Nephron (organoid): ENCODE measurements around the gene TMEM179.

ENCODE experiments used
- H3K27ac Mint-ChIP-seq, 3 experiments: 2 replicates each; pipeline ENCODE4 v1.8.0; 2020; ENCODE audit warnings: mixed read lengths in 3 of 3, mild to moderate bottlenecking in 2 of 3, moderate library complexity in 1 of 3
- H3K27me3 Mint-ChIP-seq: 2 replicates; pipeline ENCODE4 v1.8.0; 2021; ENCODE audit warnings: low read depth, mild to moderate bottlenecking, moderate library complexity, mixed read lengths
- H3K36me3 Mint-ChIP-seq: 2 replicates; pipeline ENCODE4 v1.8.0; 2020; ENCODE audit warnings: low read depth, mixed read lengths
- H3K4me1 Mint-ChIP-seq: 2 replicates; pipeline ENCODE4 v1.8.0; 2020; ENCODE audit warnings: mixed read lengths
- H3K4me3 Mint-ChIP-seq, 3 experiments: 2 replicates each; pipeline ENCODE4 v1.8.0; 2020; ENCODE audit warnings: mild to moderate bottlenecking in 3 of 3, mixed read lengths in 3 of 3, moderate library complexity in 2 of 3
- H3K9me3 Mint-ChIP-seq: 2 replicates; pipeline ENCODE4 v1.8.0; 2020; ENCODE audit warnings: mixed read lengths
- TF ChIP-seq, protein P1 (sequence below), 3 experiments: fragments of 200-600 bp; sonication (generic); IDR thresholded peaks; one replicate each; pipeline ENCODE4 v1.5.0; 2021; ENCODE audit warnings: antibody characterized with exemption in 3 of 3; ENCODE audit not compliant: unreplicated experiment in 3 of 3

Gene TMEM179

DNA sequence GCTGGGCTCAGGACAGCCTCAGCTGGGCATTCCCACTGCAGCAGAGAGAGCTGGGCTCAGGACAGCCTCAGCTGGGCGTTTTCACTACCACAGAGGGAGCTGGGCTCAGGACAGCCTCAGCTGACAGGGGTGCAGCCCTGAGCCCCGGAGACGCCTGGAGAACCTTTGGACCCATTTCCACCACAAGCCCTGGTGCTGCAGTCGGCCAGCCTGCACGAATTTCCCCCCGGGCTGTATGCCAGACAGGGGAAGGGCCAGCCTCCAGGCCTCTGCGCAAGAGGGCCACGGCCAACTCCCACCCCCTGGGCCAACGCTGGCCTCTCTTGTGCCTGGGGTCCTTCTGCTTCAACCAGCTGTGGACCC, 27.6 kb downstream of the TMEM179 start:
- Mint-ChIP-seq H3K27ac (peak overlapping the region; percentile 73 to 87 (median 74)), H3K4me1 (peaks cover 52% of the 10 kb centered on the region), H3K27me3 (peaks cover 21% of the 10 kb centered on the region), H3K4me3 (no peak overlapping the region), H3K9me3 (no peaks in the 10 kb centered on the region), H3K36me3 (no peaks in the 10 kb centered on the region)
- TF ChIP-seq, protein P1, sequence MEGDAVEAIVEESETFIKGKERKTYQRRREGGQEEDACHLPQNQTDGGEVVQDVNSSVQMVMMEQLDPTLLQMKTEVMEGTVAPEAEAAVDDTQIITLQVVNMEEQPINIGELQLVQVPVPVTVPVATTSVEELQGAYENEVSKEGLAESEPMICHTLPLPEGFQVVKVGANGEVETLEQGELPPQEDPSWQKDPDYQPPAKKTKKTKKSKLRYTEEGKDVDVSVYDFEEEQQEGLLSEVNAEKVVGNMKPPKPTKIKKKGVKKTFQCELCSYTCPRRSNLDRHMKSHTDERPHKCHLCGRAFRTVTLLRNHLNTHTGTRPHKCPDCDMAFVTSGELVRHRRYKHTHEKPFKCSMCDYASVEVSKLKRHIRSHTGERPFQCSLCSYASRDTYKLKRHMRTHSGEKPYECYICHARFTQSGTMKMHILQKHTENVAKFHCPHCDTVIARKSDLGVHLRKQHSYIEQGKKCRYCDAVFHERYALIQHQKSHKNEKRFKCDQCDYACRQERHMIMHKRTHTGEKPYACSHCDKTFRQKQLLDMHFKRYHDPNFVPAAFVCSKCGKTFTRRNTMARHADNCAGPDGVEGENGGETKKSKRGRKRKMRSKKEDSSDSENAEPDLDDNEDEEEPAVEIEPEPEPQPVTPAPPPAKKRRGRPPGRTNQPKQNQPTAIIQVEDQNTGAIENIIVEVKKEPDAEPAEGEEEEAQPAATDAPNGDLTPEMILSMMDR (IDR thresholded peaks at IDR 0.05; ENCODE audit: unreplicated experiment in 3 of 3), result no peak

DNA sequence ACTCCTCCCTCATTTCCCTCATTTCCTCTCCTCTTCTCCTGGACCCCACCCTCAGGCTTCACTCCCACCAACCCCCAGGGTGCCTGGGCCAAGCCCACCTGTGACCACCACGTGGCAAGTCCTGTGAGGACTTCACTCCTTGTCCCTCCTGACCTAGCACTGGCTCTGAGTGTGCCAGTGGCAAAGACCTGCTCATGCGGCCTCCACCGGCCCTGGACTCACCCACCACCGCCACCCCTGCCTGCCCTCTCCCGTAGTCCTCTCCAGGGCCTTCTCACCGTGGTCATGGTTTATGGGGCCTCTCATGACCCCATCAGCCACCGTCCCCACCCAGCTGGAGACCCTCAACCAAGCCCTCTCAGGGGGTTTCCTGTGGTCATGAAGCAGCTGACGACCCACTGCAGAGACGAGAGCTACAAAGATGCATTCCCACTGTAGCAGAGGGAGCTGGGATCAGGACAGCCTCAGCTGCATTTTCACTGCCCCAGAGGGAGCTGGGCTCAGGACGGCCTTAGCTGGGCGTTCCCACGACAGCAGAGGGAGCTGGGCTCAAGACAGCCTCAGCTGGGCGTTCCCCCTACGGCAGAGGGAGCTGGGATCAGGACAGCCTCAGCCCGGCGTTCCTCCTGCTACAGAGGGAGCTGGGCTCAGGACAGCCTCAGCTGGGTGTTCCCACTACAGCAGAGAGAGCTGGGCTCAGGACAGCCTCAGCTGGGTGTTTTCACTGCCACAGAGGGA, 28.2 kb downstream of the TMEM179 start:
- Mint-ChIP-seq H3K9me3 (no peaks in the 10 kb centered on the region), H3K36me3 (no peaks in the 10 kb centered on the region), H3K4me1 (peaks cover 50% of the 10 kb centered on the region), H3K4me3 (peak overlapping the region in 2 of 3 experiments; percentile 5 to 16), H3K27me3 (peaks cover 21% of the 10 kb centered on the region), H3K27ac (peak overlapping the region; percentile 73 to 87 (median 74))
- TF ChIP-seq, protein P1 (IDR thresholded peaks at IDR 0.05; ENCODE audit: unreplicated experiment in 3 of 3), result no peak

DNA sequence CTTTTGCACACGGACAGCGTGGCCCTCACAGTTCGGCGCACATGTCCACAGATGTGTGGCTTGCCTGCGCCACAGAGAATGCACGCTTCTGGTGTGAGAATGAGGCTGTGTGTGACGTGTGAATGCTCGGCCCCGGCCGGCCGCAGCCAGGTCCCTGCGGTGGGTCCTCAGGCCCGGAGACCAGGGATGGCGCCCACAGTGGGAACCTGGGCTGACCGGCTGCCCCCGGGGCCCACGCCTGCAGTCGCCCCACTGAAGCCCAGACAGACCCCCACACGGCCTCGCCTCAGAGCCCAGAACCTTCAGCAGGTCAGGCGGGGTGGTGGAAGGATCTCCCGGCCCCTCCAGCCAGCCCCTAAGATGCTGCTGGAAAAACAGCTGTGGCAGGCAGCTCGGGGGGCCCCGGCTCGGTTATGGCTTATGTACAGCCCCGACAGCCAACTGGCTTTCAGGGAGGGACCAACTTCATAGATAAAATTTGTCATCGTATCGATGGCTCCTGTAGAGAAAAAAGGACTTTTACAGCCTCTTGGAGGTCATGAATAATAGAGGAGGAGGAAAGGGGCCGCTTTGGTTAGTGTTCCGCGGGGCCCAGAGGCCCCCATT, 29.5 kb downstream of the TMEM179 start:
- TF ChIP-seq, protein P1 (IDR thresholded peaks at IDR 0.05; ENCODE audit: unreplicated experiment in 3 of 3), result no peak
- Mint-ChIP-seq H3K4me3 (no peak overlapping the region), H3K9me3 (no peaks in the 10 kb centered on the region), H3K27me3 (peaks cover 25% of the 10 kb centered on the region), H3K36me3 (no peaks in the 10 kb centered on the region), H3K27ac (peak overlapping the region; percentile 65 to 87 (median 82)), H3K4me1 (peaks cover 44% of the 10 kb centered on the region)

DNA sequence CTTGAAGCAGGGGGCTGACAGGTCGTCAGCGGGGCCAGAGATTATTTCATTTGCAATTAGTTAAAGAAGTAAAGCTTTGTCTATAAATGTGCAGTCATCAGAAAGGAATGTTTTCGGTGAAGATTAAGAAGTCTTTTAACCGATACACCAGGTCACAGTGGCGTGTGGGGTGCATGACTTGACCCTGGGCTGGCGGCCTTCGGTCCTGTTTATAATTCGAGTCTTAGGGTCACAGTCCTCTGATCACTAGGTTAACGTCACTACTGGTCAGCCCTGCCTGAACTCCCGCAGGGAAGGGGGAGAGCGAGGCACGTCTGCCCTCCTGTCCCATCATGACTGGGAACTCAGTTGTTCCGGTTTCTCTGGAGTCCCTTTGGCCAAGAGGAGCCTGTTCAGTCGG, 30.0 kb downstream of the TMEM179 start:
- H3K4me1 Mint-ChIP-seq, result peaks cover 41% of the 10 kb centered on the region
- H3K27ac Mint-ChIP-seq, result peak overlapping the region; percentile 82 to 98 (median 95)
- no peaks in the 10 kb centered on the region for H3K36me3 Mint-ChIP-seq
- H3K27me3 Mint-ChIP-seq, result peaks cover 25% of the 10 kb centered on the region
- TF ChIP-seq, protein P1 (IDR thresholded peaks at IDR 0.05; ENCODE audit: unreplicated experiment in 3 of 3), result no peak
- no peaks in the 10 kb centered on the region for H3K9me3 Mint-ChIP-seq
- peak overlapping the region in 2 of 3 experiments; percentile 46 to 68 for H3K4me3 Mint-ChIP-seq

DNA sequence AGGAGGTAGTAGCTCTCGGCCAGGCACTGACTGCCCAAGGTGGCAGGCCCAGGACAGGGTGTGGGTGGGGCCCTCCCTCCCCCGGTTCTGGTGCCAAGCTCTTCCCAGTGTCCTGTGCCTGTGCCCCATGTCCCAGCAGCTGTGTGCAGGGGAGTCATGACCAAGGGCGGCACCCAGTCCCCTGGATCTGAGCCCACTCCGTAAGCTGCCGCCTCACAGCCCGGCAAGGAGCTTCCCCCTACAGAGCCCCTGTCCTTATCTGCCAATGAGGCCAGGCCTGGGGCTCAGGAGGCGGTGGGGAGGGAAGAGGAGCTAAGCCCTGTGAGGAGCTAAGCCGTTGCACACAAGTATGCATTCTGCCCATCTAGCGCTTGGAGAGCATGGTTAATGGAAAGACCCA, 30.6 kb downstream of the TMEM179 start:
- TF ChIP-seq, protein P1 (IDR thresholded peaks at IDR 0.05; ENCODE audit: unreplicated experiment in 3 of 3), result no peak
- H3K27ac Mint-ChIP-seq, result peak overlapping the region; percentile 82 to 98 (median 95)
- peaks cover 25% of the 10 kb centered on the region for H3K27me3 Mint-ChIP-seq
- peaks cover 42% of the 10 kb centered on the region for H3K4me1 Mint-ChIP-seq
- H3K9me3 Mint-ChIP-seq, result no peaks in the 10 kb centered on the region
- H3K4me3 Mint-ChIP-seq, result peak overlapping the region in 2 of 3 experiments; percentile 46 to 68
- H3K36me3 Mint-ChIP-seq, result no peaks in the 10 kb centered on the region
